ENCODE results near the gene TEX13D.
"Not testable (repeated sequence)": the region's sequence is repeated elsewhere in the genome, so short reads cannot be mapped to it uniquely, and the experiment has no call there.

Gene TEX13D

GRCh38 chrX:124332481-124333424 lies at the start of gene TEX13D:
TEX13D (plus strand) TSS chrX:124332660; CDS start chrX:124332918, 258 bp downstream.
- DNase-seq (ENCODE audit: low read depth, low spot score) = no peak

DNA sequence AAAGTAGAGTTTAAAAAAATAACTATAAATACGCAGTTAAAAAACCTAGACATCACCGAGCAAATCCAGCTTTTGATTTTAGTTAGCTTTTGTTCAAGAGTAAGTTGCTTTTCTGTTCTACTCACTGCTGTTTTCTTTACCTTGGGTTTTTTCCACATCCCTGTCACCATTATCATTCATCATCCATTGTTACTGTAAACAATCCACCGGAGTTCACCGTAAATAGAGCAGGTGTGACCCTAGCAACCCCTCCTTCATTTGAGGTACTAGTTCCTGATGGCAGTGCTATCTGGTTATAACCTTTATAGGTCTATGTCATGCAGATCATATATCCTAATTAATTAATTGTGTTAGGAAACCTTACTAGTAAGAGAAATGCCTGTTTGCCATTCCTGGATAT lies 43.0 kb upstream of the TEX13D start:
- DNase-seq (ENCODE audit: low read depth, low spot score) = no peak

DNA sequence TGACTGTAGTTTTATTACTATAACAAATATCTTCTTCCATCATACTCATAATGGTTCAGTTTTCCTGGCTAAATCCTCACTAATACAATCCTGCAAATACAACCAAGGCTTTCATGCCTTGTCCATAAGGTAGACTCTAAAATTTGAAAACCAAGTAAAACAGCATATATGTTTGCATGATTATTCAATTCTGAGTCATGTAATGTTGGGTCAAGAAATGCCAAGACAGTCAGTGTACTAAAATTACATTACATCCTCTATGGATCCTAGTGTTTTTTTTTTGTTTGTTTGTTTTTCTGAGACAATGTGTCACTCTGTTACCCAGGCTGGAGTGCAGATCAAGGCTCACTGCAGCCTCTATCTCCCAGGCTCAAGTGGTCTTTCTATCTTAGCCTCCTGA lies 38.6 kb upstream of the TEX13D start:
- DNase-seq (ENCODE audit: low read depth, low spot score) = no peak

GRCh38 chrX:124299323-124299722 lies 33.1 kb upstream of the TEX13D start:
- not testable (repeated sequence) for DNase-seq (ENCODE audit: low read depth, low spot score)

GRCh38 chrX:124300405-124300804 lies 32.1 kb upstream of the TEX13D start:
- no peak for DNase-seq (ENCODE audit: low read depth, low spot score)

DNA sequence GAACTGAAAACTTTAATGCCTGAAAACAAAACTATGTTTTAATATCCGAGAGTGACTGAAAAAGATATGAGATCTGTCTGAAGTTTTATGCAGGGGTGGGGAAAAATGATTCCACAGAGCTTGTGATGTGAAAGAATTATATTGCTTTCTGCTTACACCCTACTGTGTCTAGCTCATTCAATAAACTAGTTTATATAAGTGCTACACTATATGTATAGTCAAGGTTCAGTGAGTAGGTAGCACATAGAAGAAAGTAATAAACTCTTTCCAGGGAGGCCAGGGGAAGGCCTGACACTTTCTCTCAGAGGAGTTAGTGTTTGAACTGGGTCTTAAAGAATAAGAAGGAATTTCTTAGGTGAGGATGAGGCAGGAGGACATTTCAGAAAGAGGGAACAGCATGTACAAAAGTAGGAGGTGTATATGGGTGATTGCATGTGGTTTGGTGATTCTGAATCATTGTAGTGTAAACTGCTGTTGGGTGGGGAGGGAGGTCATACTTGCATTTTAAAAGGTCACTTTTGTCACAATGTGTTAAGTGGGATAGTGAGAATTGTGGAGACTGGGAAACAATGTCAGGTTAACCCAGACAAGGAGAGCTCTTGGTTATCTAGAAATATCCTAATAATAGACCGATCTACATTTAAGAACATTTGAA lies 25.1 kb upstream of the TEX13D start:
- DNase-seq (ENCODE audit: low read depth, low spot score) = no peak

DNA sequence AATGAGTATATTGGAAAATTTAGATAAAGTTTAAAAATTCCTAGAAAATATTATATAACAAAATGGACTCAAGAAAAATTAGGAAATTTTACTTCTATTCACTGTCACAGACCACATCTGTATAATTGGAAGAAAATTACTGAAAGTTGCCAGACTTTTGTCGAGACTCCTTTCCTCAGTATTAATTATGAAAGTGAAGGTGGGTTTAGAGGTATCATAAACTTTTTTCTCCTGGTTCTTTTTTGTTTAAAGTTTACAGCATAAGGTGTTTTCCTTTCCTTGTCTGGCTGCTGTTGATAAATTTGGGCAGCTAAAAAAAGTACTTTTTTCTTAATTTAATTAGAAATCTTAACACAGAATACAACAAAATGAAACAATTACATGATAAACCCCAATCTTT lies 6.7 kb upstream of the TEX13D start:
- no peak for DNase-seq (ENCODE audit: low read depth, low spot score)

DNA sequence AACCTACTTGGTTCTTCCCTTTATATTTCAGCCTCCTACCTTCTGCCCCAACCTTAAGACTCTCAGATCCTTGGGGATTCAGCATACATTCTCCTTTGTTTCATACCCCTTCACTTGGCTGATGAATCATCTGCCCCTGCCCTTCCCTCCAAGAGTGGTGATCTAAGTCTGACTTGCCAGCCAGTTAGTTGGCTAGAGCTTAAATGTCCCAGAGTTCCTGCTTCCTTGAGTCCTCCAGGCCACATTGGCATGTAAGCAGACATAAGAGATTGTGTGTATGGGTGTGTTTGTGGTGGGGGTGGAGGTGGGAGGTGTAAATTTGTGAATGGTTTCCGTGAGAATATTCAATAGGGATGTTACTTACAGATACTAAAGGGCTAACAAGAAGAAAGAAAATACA lies 3.7 kb upstream of the TEX13D start:
- DNase-seq (ENCODE audit: low read depth, low spot score) = no peak

GRCh38 chrX:124333862-124334261 lies 1.4 kb downstream of the TEX13D start:
- DNase-seq (ENCODE audit: low read depth, low spot score) = no peak

- not testable (repeated sequence) for DNase-seq (ENCODE audit: low read depth, low spot score)
These were observed 2.1 kb downstream of the TEX13D start for GRCh38 chrX:124334555-124334954.

DNA sequence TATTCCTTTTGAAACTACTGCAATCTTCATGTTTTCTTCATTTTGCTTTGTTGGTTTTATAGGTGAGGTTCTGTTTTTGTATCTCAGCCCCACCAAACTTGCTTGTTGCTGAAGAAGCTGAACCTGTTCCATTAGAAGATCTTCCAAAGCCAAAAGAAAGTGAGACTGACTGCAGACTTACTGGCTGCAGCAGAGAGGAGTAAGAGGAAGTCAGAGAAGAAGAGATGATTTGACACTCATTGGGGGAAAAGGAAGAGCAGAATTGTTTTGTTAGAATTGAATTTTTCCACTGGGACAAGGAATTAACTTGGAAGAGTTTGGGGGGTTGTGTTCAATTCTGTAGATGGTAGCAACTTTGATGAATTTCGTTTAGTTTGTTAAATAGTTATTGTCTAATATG lies 3.1 kb downstream of the TEX13D start:
- DNase-seq (ENCODE audit: low read depth, low spot score) = no peak

DNA sequence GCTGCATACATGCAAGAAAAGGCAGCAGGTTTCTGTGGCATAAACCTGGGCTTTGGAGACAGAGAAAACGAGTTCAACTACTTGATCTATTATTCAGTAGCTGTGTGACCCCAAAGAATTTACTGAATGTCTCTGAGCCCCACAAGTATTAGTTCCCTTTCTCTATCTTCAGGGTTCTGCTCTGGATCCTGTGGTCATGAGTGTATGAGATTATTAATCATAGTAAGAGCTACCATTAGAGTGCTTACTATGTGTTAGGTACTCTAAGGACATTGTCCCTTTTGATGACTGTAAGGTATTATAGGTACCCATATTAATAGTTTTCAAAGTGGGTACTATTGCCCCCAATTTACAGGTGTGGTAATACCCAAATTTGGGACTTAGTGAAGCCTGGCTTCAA lies 5.5 kb downstream of the TEX13D start:
- DNase-seq (ENCODE audit: low read depth, low spot score) = no peak

DNA sequence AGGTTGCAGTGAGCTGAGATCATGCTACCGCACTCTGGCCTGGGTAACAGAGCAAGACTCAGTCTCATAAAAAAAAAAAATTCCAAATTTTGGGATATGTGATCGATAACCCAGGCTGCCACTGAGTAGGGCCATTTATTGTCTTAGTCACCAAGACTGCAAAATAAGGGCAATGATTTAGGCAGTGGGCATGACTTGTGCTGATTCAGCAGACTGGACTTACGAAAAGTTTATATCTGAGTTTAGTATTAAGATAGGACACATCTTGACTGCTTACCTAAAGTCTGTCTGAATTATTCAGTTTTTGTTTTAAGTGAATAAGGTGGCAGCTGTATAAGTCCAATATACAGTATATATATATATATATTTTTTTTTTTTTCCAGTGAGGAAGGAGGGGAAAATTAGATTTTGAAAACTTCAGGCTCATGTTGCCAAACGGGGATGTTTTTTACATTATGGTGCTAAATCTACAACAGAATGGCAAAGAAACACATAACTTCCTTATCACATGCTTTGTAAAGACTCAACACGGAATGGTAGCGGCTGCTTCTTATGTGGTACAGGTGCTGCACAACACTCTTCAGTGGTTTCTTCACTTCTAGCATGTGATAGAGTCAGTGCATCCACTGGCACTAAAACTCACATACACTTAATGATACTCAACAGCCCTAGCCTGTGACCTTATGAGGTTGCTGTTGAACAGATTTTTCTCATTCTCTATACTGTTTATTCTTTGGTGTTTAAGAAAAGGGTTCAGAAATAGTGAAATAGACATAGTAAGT lies 6.5 kb downstream of the TEX13D start:
- DNase-seq (ENCODE audit: low read depth, low spot score) = no peak

DNA sequence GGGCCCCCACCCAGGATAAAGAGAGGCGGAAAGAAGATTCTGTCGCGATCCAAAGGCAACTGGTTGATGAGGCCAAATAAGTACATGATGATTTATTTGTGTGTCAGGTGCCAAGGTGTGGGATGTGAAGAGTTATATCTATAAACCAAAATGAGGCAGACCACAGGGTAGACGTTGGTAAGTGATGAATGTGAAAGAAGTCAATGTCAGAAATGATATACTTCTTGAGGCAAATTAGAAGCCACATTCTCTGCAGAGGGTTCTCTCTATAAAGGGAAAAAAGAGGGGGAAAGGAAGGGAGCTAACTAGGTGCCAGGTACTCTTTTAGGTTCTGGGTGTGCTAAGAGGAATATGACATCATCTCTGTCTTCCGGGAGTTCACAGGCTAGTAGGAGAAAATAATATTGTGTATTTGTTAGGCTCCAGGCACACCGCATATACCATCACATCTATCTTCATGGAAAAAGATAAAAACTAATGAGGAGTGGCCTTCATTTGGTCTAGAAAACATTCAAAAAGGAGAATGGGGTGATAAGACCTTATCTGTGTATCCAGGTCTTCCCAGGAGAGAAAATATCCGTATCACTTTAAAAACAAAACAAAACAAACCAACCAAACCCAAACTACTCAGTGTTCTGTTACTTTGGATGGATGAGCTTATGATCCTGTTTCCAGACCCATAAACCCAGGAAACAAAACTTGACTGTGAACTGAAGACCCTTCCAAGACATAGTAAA lies 9.1 kb downstream of the TEX13D start:
- DNase-seq (ENCODE audit: low read depth, low spot score) = no peak

- DNase-seq (ENCODE audit: low read depth, low spot score) = no peak
These were observed 9.9 kb downstream of the TEX13D start for GRCh38 chrX:124342174-124342867.

DNA sequence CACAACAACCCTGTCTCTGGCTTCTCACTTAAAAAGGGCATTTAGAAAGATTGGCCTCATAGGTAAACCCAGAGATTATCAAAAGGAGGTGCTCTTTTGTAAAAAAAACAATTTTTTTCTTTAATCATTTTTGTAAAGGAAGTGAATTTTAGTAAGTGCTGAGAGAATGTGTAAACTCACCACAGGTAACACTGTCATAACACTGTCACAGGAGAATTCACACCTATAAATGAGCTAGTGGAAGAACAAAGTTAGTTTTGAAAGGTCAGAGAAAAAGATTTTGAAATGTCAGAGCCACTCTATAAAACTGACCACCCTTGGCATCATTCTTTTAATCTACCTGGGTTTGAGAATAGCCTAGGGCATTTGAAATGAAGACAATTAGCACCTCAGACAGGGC lies 10.6 kb downstream of the TEX13D start:
- DNase-seq (ENCODE audit: low read depth, low spot score) = no peak

- DNase-seq (ENCODE audit: low read depth, low spot score) = no peak
These were observed 11.8 kb downstream of the TEX13D start for GRCh38 chrX:124344246-124344645.

DNA sequence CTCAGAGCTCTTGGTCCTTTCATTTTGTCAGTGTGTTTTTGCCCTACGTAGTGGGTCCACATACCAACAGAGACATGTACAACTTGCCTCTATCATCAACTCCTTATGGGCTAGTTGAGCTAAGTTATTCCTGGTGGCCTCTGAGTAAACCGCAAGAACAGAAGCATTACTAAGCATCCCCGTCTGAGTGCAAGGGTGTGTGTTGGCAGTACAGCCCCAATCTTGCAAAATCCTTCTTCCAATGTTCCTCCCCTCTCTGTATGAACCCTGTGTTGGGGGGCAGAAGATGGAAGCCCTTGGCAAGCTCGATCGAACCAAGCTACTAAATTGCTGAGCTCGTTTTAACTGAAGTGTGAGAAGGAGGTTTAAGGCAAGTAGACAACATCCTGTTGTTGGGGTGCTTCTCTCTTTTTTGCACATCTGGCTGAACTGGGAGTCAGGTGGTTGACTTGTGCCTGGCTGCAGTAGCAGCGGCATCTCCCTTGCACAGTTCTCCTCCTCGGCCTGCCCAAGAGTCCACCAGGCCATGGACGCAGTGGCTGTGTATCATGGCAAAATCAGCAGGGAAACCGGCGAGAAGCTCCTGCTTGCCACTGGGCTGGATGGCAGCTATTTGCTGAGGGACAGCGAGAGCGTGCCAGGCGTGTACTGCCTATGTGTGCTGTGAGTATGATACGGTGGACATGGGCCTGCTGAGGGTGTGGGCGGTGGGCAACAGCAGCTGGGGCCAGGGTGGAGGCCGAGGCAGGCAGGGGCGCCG lies 13.8 kb downstream of the TEX13D start, which contains the start of gene SH2D1A:
SH2D1A (plus strand) TSS at position 447 of the 760 bp plus-strand sequence; CDS start at position 527, 80 bp downstream.
- DNase-seq (ENCODE audit: low read depth, low spot score) = no peak

- no peak for DNase-seq (ENCODE audit: low read depth, low spot score)
These were observed 14.4 kb downstream of the TEX13D start for GRCh38 chrX:124346877-124347241.

GRCh38 chrX:124347242-124347641 lies 14.8 kb downstream of the TEX13D start:
- DNase-seq (ENCODE audit: low read depth, low spot score) = no peak

Measured in iPS DF 19.7 (cell line).